Loucy (cell line): Measurements from ENCODE around the gene TGFB1I1.
"Not testable (repeated sequence)": the region's sequence is repeated elsewhere in the genome, so short reads cannot be mapped to it uniquely, and the experiment has no call there.

Experiments used
- H2AFZ ChIP-seq: fragments of 200-600 bp; sonication (generic); 2 replicates; pipeline ENCODE4 v1.6.0; 2016; ENCODE audit warnings: antibody characterized with exemption, mild to moderate bottlenecking, low read length, moderate library complexity
- H3F3A ChIP-seq: fragments of 200-600 bp; 2 replicates; pipeline ENCODE4 v1.6.0; 2016; ENCODE audit warnings: antibody characterized with exemption, low read depth, mild to moderate bottlenecking
- H3K27me3 ChIP-seq: fragments of 200-600 bp; sonication (generic); 2 replicates; pipeline ENCODE4 v1.6.1; 2014; ENCODE audit warnings: low read length, mild to moderate bottlenecking; ENCODE audit not compliant: insufficient read depth, poor library complexity, severe bottlenecking
- H3K36me3 ChIP-seq: fragments of 200-600 bp; sonication (generic); 2 replicates; pipeline ENCODE4 v1.6.1; 2016; ENCODE audit warnings: low read length; ENCODE audit not compliant: insufficient read depth
- H3K4me1 ChIP-seq: fragments of 200-600 bp; sonication (generic); 2 replicates; pipeline ENCODE4 v1.5.1; 2014; ENCODE audit warnings: low read length, mild to moderate bottlenecking; ENCODE audit not compliant: insufficient read depth, poor library complexity, severe bottlenecking
- H3K4me2 ChIP-seq: fragments of 200-600 bp; sonication (generic); 2 replicates; pipeline ENCODE4 v1.6.0; 2014; ENCODE audit warnings: antibody characterized with exemption, low read length, low read depth, mild to moderate bottlenecking; ENCODE audit not compliant: poor library complexity, severe bottlenecking
- H3K4me3 ChIP-seq: fragments of 200-600 bp; sonication (generic); 2 replicates; pipeline ENCODE4 v1.5.1; 2014; ENCODE audit warnings: low read length, mild to moderate bottlenecking, mixed read lengths; ENCODE audit not compliant: poor library complexity, severe bottlenecking
- H3K79me2 ChIP-seq: fragments of 200-600 bp; sonication (generic); 2 replicates; pipeline ENCODE4 v1.6.1; 2014; ENCODE audit warnings: low read length; ENCODE audit not compliant: insufficient read depth
- H3K9ac ChIP-seq: fragments of 200-600 bp; sonication (generic); 2 replicates; pipeline ENCODE4 v1.6.0; 2014; ENCODE audit warnings: mild to moderate bottlenecking, low read depth, low read length, moderate library complexity; ENCODE audit not compliant: poor library complexity, severe bottlenecking
- H3K9me2 ChIP-seq: fragments of 200-600 bp; sonication (generic); replicated peaks from 2 replicates; pipeline ENCODE4 v1.6.1; 2016; ENCODE audit warnings: low read depth, low read length, mixed read lengths
- H3K9me3 ChIP-seq: fragments of 200-600 bp; sonication (generic); 2 replicates; pipeline ENCODE4 v1.6.1; 2014; ENCODE audit warnings: mild to moderate bottlenecking, antibody characterized with exemption, low read length, low read depth; ENCODE audit not compliant: insufficient read depth
- H4K20me1 ChIP-seq: fragments of 200-600 bp; sonication (generic); 2 replicates; pipeline ENCODE4 v1.6.0; 2014; ENCODE audit warnings: antibody characterized with exemption, low read length, mild to moderate bottlenecking; ENCODE audit not compliant: insufficient read depth, poor library complexity, severe bottlenecking
- EZH2phosphoT487 ChIP-seq: fragments of 200-600 bp; IDR thresholded peaks from 2 replicates; pipeline ENCODE4 v1.6.1; 2018; ENCODE audit warnings: antibody characterized with exemption, mild to moderate bottlenecking, moderate library complexity, borderline replicate concordance
- TF ChIP-seq, protein P1 (sequence below): fragments of 200-600 bp; sonication (generic); conservative IDR thresholded peaks from 2 replicates; pipeline ENCODE4 v1.5.1; 2014; ENCODE audit warnings: mild to moderate bottlenecking, antibody characterized with exemption, low read length

TGFB1I1 gene

DNA sequence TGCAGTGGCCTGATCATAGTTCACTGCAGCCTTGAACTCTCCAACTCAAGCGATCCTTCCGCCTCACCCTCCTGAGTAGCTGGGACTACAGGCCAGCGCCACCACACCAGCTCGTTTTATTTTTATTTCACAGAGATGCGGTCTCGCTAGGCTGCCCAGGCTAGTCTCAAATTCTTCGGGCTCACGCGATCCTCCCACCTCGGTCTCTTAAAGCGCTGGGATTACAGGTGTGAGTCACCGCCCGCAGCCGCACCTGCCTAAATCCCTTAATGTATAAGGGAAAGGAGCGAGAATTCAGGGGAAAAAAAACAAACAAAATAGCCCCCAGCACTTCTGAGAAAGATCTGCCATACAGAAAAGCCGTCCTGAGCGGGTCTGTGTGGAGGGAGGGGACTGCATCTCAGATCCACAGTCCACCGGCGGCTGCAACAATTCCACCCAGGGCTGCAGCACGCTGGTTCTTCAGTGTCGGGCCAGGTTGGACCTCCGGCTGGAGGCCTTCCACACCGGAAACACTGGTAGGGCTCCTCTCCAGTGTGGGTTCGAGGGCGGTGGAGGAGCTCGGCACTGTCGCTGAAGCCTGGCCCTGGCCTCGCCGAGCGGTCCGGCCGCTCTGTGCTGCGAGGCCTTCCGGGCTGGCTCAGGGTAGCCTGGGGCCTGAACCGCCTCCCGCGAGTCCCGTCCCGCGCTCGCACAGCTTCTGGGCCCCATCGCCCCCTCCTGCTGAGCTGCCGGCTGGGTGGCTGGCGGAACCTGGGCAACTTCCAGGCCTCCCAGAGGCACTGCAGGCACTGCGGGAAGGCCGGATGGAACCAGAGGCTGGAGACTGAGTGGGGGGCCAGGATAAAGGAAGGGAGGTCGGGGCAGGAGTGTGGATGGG lies 36.4 kb upstream of the TGFB1I1 start:
- H3K9me2 ChIP-seq: no peaks in the 10 kb centered on the region
- H3K36me3 ChIP-seq: no peaks in the 10 kb centered on the region
- TF ChIP-seq, protein P1, sequence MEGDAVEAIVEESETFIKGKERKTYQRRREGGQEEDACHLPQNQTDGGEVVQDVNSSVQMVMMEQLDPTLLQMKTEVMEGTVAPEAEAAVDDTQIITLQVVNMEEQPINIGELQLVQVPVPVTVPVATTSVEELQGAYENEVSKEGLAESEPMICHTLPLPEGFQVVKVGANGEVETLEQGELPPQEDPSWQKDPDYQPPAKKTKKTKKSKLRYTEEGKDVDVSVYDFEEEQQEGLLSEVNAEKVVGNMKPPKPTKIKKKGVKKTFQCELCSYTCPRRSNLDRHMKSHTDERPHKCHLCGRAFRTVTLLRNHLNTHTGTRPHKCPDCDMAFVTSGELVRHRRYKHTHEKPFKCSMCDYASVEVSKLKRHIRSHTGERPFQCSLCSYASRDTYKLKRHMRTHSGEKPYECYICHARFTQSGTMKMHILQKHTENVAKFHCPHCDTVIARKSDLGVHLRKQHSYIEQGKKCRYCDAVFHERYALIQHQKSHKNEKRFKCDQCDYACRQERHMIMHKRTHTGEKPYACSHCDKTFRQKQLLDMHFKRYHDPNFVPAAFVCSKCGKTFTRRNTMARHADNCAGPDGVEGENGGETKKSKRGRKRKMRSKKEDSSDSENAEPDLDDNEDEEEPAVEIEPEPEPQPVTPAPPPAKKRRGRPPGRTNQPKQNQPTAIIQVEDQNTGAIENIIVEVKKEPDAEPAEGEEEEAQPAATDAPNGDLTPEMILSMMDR: no peak
- no peak for TF ChIP-seq EZH2phosphoT487
- no peak overlapping the region for H2AFZ ChIP-seq
- H3K27me3 ChIP-seq: no peaks in the 10 kb centered on the region
- H3K79me2 ChIP-seq: no peaks in the 10 kb centered on the region
- H3K4me2 ChIP-seq: no peak overlapping the region
- H3K9me3 ChIP-seq: no peaks in the 10 kb centered on the region
- H3K9ac ChIP-seq: no peak overlapping the region
- H3K4me3 ChIP-seq: no peak overlapping the region
- no peaks in the 10 kb centered on the region for H3F3A ChIP-seq
- peaks cover 19% of the 10 kb centered on the region for H3K4me1 ChIP-seq
- H4K20me1 ChIP-seq: no peaks in the 10 kb centered on the region

DNA sequence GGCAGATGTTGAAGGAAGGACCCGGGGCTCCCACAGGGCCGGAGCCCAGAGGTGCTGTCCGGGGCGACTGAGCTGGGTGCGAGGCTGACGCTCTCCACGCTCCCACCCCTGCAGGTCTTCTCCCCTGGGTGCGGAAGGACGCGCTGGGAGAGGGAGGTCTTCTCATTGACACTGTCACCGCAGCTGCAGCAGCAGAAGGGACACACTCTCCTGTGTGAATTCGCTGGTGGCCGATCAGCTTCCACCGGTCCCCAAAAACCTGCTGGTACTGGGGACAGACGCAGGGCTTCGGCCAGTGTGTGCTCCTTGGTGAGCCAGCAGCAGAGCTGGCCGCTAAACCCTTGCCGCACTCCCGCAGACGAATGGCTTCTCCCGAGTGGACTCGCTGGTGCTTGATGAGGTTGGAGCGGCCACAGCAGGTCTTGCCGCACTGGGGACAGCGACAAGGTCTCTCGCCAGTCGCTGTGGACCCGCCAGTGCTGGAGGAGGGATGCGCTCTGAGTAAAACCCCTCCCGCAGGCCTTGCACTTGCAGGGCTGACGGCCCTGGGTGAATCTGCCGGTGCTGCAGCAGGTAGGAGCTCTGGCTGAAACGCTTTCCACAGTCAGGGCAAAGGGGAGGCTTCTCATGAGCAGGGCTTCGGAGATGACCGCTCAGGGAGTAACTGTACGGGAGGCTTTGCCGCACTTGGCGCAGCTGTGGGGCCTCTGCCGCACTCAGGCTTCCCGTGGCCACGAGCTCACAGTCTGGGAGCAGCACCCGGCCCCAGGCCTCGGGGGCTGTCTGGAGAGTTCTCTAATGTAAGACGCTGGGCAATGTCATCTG lies 35.5 kb upstream of the TGFB1I1 start:
- no peaks in the 10 kb centered on the region for H3K9me2 ChIP-seq
- TF ChIP-seq, protein P1: no peak
- no peak for TF ChIP-seq EZH2phosphoT487
- H3K4me3 ChIP-seq: no peak overlapping the region

DNA sequence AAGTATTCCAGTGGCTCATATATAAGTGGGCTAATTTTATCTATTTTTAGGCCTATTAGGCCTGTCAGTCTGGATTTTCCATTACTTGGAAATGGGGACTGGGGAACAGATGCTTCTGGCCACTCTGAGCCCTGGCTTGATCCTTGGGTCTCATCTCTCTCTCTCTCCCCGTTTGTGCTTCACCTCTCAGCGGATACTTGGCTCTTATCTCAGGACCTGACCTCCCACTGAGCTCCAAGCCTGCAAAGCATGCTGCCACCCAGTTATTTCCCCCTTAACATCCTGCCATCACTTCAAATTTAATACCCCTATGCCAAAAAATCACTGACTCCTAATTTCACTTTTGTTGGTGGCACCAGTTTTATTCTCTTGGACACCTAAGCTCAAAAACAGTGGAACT lies 33.5 kb upstream of the TGFB1I1 start:
- no peak for TF ChIP-seq EZH2phosphoT487
- TF ChIP-seq, protein P1: no peak
- H3K4me1 ChIP-seq: peaks cover 15% of the 10 kb centered on the region
- no peak overlapping the region for H2AFZ ChIP-seq
- no peaks in the 10 kb centered on the region for H3K9me3 ChIP-seq
- H3K36me3 ChIP-seq: no peaks in the 10 kb centered on the region
- no peak overlapping the region for H3K9ac ChIP-seq
- no peaks in the 10 kb centered on the region for H3K27me3 ChIP-seq
- no peak overlapping the region for H3K4me2 ChIP-seq
- no peak overlapping the region for H3K4me3 ChIP-seq
- H4K20me1 ChIP-seq: no peaks in the 10 kb centered on the region
- no peaks in the 10 kb centered on the region for H3K9me2 ChIP-seq
- no peaks in the 10 kb centered on the region for H3F3A ChIP-seq
- no peaks in the 10 kb centered on the region for H3K79me2 ChIP-seq

More for the DNA sequence above, 35.5 kb upstream of the TGFB1I1 start:
- Histone ChIP-seq H3K4me2 (no peak overlapping the region), H3K9ac (no peak overlapping the region), H3K36me3 (no peaks in the 10 kb centered on the region), H3K79me2 (no peaks in the 10 kb centered on the region), H4K20me1 (no peaks in the 10 kb centered on the region), H3K4me1 (peaks cover 15% of the 10 kb centered on the region), H3F3A (no peaks in the 10 kb centered on the region), H2AFZ (no peak overlapping the region), H3K27me3 (no peaks in the 10 kb centered on the region), H3K9me3 (no peaks in the 10 kb centered on the region)

DNA sequence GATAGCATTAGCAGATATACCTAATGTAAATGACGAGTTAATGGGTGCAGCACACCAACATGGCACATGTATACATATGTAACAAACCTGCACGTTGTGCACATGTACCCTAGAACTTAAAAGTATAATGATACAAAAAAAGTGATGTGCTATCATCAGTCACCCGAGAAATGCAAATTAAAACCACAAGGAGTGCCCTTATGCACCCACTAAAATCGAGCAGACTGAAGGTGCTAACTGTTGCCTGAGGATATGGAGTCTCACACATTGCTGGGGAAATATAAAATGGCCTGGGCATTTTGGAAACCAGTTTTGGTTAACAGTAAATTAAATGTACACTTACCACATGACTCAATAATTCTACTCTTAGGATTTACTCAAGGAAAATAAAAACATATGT lies 32.9 kb upstream of the TGFB1I1 start:
- not testable (repeated sequence) for H3K36me3 ChIP-seq, H2AFZ ChIP-seq, H3F3A ChIP-seq, H3K4me3 ChIP-seq, H3K79me2 ChIP-seq, H3K9ac ChIP-seq, H3K4me2 ChIP-seq, H4K20me1 ChIP-seq, H3K27me3 ChIP-seq, H3K9me2 ChIP-seq, H3K9me3 ChIP-seq
- H3K4me1 ChIP-seq: peaks cover 15% of the 10 kb centered on the region
